GM10847 (cell line): ENCODE results near the gene SRF.

ENCODE experiments used
- POLR2A ChIP-seq: IDR thresholded peaks from 2 replicates; pipeline ENCODE4 v1.6.1; 2011; ENCODE audit not compliant: insufficient read length; ENCODE audit errors: extremely low read depth

The SRF gene

GRCh38 chr6:43143235-43144128 is 27.6 kb upstream of the SRF start:
- no peak for TF ChIP-seq POLR2A

GRCh38 chr6:43144879-43145278 is 26.2 kb upstream of the SRF start:
- no peak for TF ChIP-seq POLR2A

- no peak for TF ChIP-seq POLR2A
Observed at GRCh38 chr6:43146261-43146660, 24.8 kb upstream of the SRF start.

DNA sequence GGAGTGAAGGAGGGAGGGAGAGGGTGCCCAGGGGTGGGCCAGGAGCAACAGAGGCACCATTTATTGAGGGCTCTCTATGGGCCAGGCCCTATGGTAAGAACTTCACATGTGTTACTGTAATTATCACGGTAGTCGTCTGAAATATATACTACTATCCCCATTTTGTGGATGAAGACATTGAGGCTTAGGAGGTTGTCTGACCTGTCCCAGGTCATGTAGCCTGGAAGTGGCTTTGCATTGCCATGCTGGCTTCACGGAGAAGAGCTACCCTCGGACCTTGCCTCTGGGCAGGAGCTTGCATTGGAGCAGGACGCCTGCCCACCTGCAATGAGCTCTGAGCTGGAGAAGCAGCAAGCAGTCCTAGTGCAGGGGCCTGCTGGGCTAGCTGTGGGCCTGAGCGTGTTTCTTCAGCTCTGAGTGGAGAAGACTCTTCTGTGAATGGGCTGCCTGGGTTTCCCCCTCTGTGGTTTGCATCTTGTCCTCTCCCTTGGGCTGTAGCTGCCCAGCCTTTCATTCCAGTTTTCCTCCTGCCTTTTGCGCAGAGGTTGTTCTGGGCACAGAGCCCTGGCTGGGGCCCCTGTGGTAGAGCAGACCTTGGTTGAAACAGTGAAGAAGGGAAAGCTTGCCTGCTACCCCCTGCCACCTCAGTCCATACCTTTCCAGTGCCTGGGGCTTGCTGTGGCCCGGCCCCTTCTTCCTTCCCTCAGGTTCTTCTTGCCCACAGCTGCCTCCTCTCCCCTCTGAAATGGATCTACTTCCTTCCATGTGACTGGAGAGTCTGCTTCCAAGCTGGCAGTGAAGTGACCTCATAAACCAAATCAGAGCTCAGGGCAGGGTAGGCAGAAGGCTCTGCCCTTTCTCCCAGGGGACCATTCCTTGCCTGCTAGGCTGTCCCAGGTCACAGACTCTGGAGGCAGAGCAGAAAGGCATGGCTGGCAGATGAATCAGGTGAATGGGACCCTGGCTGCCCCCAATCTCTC is 24.1 kb upstream of the SRF start:
- TF ChIP-seq POLR2A = no peak

DNA sequence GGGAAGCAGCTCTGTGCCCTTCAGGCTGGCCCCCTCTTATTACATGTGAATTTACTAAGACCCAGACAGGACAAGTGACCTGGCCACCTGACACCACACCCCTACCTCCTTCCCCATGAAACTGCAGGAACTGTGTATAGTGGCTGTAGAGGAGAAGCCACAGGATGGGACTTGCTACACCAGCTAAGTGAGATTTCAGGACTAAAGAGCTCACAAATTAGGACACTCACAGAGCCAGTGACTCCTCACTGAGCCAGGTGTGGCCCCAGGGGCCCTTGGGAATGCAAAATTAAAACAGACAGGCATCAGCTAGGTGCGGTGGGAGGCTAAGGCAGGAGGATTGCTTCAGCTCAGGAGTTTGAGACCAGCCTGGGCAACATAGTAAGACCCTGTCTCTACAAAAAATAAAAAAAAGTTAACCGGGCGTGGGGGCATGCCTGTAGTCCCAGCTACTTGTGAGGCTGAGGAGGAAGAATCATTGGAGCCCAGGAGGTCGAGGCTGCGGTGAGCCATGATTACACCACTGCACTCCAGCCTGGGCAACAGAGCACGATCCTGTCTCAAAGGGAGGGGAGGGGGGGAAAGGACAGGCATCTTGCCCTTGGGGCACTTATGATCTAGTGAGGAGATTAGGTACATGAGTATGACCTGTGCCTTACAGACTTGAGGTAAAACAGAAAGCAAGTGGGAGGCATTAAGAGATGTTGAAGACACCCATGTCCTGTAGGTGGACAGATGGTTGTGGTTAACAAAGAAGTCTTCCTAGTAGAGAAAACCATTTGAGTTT is 23.2 kb upstream of the SRF start:
- no peak for TF ChIP-seq POLR2A

DNA sequence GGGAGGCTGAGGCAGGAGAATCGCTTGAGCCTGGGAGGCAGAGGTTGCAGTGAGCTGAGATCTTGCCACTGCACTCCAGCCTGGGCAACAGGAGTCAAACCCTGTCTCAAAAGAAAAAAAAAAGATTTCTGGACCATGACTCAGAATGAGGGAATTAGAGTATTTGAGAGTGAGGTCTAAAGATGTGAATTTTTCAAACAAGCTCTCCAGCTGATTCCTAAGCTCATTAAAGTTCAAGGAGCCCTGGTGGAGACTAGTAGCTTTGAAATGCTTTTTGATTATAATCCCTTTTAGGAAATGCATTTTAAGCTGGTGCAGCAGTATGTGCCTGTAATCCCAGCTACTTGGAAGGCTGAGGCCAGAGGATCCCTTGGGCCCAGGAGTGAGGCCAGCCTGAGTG is 21.8 kb upstream of the SRF start:
- TF ChIP-seq POLR2A = no peak

- no peak for TF ChIP-seq POLR2A
Observed at GRCh38 chr6:43150051-43150751, 20.9 kb upstream of the SRF start.

DNA sequence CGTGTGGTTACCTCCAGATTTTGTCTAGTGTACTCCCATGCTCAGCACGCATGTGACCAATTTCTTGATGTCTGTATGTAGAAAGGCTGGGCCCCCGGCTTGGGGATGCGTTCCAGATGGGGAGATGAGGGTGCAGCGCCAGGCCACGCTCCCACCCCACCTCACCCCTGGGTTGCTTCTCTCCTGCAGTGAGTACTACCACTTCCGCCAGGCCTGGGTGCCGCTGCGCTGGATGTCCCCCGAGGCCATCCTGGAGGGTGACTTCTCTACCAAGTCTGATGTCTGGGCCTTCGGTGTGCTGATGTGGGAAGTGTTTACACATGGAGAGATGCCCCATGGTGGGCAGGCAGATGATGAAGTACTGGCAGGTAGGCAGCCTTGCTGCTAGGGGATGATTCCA is 11.5 kb upstream of the SRF start:
- no peak for TF ChIP-seq POLR2A

DNA sequence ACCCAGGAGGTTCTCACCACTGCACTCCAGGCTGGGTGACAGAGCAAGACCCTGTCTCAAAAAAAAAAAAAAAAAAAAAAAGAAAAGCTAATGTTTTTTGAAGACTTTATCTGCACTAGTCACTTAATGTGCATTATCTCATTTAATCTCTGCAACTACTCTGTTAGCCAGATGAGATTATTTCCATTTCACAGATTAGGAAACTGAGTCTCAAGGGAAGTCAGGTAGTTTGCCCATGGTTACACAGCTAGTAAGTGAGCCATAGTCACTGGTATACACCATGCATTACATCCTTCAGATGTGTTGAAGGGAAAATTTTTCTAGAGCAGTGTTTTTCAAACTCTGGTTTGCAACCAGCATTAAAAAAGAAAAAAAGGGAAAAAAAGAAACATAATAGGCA is 7.2 kb upstream of the SRF start:
- TF ChIP-seq POLR2A = no peak

DNA sequence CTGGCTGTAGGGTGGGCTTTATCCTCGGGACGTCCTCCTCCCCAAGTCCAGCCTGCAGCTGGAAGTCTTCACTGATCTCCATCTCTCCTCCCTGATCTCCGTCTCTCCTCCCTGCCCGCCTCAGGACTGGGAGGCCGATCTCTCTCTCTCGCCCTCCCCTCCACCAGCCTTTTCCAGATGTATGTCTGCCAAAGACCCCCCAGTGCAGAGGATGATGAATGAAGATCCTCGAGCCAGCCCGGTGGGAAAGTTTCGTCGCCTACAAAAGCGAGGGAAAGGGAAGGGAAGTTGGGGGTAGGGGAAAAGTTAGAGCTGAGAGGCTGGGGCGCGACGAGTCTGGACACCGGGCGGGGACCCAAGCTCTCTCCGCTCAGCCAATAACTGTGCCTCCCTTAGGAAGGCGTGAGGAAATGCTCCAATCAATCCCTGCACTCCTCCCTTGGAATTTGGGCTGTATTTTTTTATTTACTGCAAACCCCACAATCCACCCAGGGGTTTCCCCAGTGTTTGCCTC is 595 bp upstream of the SRF start:
- no peak for TF ChIP-seq POLR2A

DNA sequence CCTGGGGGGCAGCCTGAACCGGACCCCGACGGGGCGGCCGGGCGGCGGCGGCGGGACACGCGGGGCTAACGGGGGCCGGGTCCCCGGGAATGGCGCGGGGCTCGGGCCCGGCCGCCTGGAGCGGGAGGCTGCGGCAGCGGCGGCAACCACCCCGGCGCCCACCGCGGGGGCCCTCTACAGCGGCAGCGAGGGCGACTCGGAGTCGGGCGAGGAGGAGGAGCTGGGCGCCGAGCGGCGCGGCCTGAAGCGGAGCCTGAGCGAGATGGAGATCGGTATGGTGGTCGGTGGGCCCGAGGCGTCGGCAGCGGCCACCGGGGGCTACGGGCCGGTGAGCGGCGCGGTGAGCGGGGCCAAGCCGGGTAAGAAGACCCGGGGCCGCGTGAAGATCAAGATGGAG is 636 bp downstream of the SRF start:
- TF ChIP-seq POLR2A = no peak

DNA sequence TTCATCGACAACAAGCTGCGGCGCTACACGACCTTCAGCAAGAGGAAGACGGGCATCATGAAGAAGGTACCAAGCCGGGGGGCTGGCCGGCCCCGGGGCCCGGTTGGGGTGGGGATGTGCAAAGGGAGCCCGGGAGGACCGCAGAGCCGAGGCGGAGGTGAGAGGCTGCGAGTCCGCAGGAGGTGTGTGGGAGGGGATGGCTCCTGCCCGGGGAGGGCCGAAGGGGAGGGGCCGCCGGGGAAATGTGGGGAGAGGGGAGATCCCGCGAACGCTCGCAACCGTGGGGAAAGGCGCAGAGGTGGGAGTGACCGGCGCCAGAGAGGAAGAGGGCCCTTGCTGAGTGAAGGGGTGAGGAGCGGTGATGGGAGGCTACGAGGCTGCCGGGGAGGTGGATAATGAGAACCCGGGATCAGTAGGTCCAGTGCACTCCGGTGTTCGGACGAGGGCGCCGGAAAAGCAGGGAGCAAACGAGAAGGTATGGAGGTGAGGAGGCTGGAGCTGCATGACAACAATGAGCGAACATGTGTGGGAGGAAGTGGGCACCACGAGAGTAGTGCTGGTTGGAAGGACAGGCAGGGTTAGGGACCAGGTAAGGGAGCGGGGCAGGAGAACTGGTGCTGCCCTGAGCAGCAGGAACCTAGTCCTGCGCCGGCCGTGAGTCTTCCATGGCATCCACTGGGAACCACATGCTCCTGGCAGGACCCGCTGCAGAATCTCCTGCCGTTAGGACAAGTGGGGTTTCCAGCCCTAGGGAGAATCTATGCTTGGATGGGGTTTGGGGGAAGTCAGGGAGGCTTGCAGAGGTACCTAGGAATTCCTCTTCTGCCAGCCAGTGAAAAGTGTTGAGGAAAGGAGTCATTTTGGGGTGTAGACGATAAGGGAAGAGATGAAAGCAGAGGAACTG is 1.3 kb downstream of the SRF start:
- no peak for TF ChIP-seq POLR2A

- no peak for TF ChIP-seq POLR2A
Observed at GRCh38 chr6:43173591-43174262, 2.7 kb downstream of the SRF start.
